ENCODE results near the gene ANTXR1. TPM values are rescaled to one million over a fixed set of nuclear protein-coding genes. Genes with fewer than 3 reads are reported as not detected.
"Not testable (repeated sequence)": the region's sequence is repeated elsewhere in the genome, so short reads cannot be mapped to it uniquely, and the experiment has no call there.

The ANTXR1 gene
- total RNA-seq, 1 donor from 2014 or later, result 43.1 TPM

GRCh38 chr2:69157441-69157840 lies 144.5 kb downstream of the ANTXR1 start:
- DNase-seq (ENCODE audit: extremely low read depth, low read depth, low spot score), result no peak

GRCh38 chr2:69159986-69160385 lies 147.0 kb downstream of the ANTXR1 start:
- DNase-seq (ENCODE audit: extremely low read depth, low read depth, low spot score), result no peak

- DNase-seq (ENCODE audit: extremely low read depth, low read depth, low spot score), result no peak
Measured at GRCh38 chr2:69162057-69162456, 149.1 kb downstream of the ANTXR1 start.

GRCh38 chr2:69163109-69163508 lies 150.1 kb downstream of the ANTXR1 start:
- DNase-seq (ENCODE audit: extremely low read depth, low read depth, low spot score), result peak; percentile 89

GRCh38 chr2:69163556-69163955 lies 150.6 kb downstream of the ANTXR1 start:
- DNase-seq (ENCODE audit: extremely low read depth, low read depth, low spot score), result no peak

- no peak for DNase-seq (ENCODE audit: extremely low read depth, low read depth, low spot score)
Measured at GRCh38 chr2:69164061-69164778, 151.2 kb downstream of the ANTXR1 start.

- no peak for DNase-seq (ENCODE audit: extremely low read depth, low read depth, low spot score)
Measured at GRCh38 chr2:69165091-69165880, 152.3 kb downstream of the ANTXR1 start.

- no peak for DNase-seq (ENCODE audit: extremely low read depth, low read depth, low spot score)
Measured at GRCh38 chr2:69166465-69166811, 153.5 kb downstream of the ANTXR1 start.

GRCh38 chr2:69166812-69167468 lies 154.0 kb downstream of the ANTXR1 start:
- DNase-seq (ENCODE audit: extremely low read depth, low read depth, low spot score), result no peak

GRCh38 chr2:69167469-69167822 lies 154.5 kb downstream of the ANTXR1 start:
- DNase-seq (ENCODE audit: extremely low read depth, low read depth, low spot score), result no peak

GRCh38 chr2:69168144-69168813 lies 155.3 kb downstream of the ANTXR1 start:
- no peak for DNase-seq (ENCODE audit: extremely low read depth, low read depth, low spot score)

GRCh38 chr2:69168950-69169654 lies 156.1 kb downstream of the ANTXR1 start:
- no peak for DNase-seq (ENCODE audit: extremely low read depth, low read depth, low spot score)

- DNase-seq (ENCODE audit: extremely low read depth, low read depth, low spot score), result no peak
Measured at GRCh38 chr2:69169655-69170389, 156.8 kb downstream of the ANTXR1 start.

GRCh38 chr2:69170661-69171060 lies 157.7 kb downstream of the ANTXR1 start:
- DNase-seq (ENCODE audit: extremely low read depth, low read depth, low spot score), result no peak

- no peak for DNase-seq (ENCODE audit: extremely low read depth, low read depth, low spot score)
Measured at GRCh38 chr2:69171116-69171896, 158.3 kb downstream of the ANTXR1 start.

- no peak for DNase-seq (ENCODE audit: extremely low read depth, low read depth, low spot score)
Measured at GRCh38 chr2:69171897-69172525, 159.0 kb downstream of the ANTXR1 start.

GRCh38 chr2:69173706-69174105 lies 160.7 kb downstream of the ANTXR1 start:
- no peak for DNase-seq (ENCODE audit: extremely low read depth, low read depth, low spot score)

- DNase-seq (ENCODE audit: extremely low read depth, low read depth, low spot score), result not testable (repeated sequence)
Measured at GRCh38 chr2:69174211-69174610, 161.2 kb downstream of the ANTXR1 start.
